GM12875 (cell line): ENCODE data around the gene SPNS2.

Source experiments
- H3K4me3 ChIP-seq: one replicate; pipeline ENCODE4 v1.5.1; 2011; ENCODE audit warnings: low read depth, low read length, control low read depth
- CTCF ChIP-seq: IDR thresholded peaks from 2 replicates; pipeline ENCODE4 v1.5.1; 2011; ENCODE audit warnings: low read depth, mild to moderate bottlenecking, control low read depth, inconsistent platforms, low read length, moderate library complexity, borderline replicate concordance; ENCODE audit not compliant: insufficient read depth

The SPNS2 gene

GRCh38 chr17:4487820-4488716, 10.6 kb upstream of the SPNS2 start:
- TF ChIP-seq CTCF = no peak
- no peak overlapping the region for H3K4me3 ChIP-seq

- no peak overlapping the region for H3K4me3 ChIP-seq
- TF ChIP-seq CTCF = no peak
Measured at GRCh38 chr17:4488989-4489595, 9.6 kb upstream of the SPNS2 start.

- TF ChIP-seq CTCF = no peak
- H3K4me3 ChIP-seq = no peak overlapping the region
Measured at GRCh38 chr17:4490109-4490591, 8.5 kb upstream of the SPNS2 start.

- TF ChIP-seq CTCF = no peak
- H3K4me3 ChIP-seq = no peak overlapping the region
Measured at GRCh38 chr17:4490637-4491061, 8.0 kb upstream of the SPNS2 start.

- TF ChIP-seq CTCF = no peak
- no peak overlapping the region for H3K4me3 ChIP-seq
Measured at GRCh38 chr17:4492721-4493561, 5.7 kb upstream of the SPNS2 start.

GRCh38 chr17:4497101-4497824, 1.4 kb upstream of the SPNS2 start:
- no peak overlapping the region for H3K4me3 ChIP-seq
- TF ChIP-seq CTCF = no peak
